Fibroblast of skin of scalp (primary cell): ENCODE measurements around the gene CFAP20DC.
"Not testable (repeated sequence)": the region's sequence is repeated elsewhere in the genome, so short reads cannot be mapped to it uniquely, and the experiment has no call there.

ENCODE experiments used
- DNase-seq: peaks from one replicate; pipeline ENCODE4 v3.0.0-alpha.2; 2013

CFAP20DC gene

DNA sequence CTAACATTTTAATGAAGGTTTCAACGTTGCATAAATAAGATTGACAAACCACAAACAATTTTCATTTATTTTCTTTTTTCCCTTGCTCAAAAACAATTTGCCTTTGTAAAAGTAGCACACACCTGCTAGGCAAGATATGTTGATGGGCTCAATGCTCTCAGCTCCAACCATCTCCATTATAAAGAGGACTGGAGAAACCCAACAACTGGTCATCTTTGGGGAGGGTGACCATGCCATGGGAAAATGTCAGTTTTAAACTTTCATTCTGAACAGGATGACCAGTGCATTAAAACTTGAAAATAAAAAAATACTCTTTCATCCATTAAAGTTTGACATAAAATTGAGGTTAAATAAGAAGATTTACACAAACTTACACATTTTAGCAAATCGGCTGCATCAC is 183.7 kb downstream of the CFAP20DC start:
- DNase-seq = no peak

DNA sequence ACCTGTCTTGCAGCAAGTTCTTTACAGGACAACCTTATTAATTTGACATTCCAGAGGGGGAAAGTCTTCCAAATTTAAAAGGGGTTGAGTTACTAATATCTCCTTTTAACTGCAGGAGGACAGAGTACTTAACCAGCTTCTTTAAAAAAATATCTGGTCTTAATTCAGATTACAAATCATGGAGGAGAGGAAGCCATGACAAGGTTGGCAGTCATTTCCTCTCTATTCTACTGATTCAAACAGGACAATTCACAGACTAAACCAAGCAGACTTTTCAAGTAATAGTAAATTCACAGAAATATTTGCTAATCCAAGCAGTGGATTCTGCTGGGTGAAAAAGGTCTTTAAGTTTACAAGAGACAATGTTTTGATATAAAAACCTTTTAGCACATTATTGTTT is 185.3 kb downstream of the CFAP20DC start:
- no peak for DNase-seq

DNA sequence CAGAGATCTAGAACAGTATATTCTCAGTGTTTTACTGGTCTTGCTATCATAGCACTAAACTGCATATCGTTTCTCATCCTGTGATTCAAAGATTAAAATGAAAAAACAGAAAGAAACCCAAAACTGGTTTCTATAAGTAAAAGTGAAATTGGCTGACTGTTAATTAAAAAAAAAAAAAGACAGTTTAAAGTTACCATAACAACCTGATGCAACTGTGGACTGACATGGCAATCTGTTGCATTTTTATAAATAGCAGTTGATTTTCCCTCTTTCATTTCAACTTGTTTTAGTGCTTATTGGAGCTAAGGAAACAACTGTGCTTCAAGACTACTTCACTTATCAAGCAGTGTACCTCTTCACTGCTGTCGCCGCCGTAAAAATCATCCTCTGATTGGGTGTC is 186.6 kb downstream of the CFAP20DC start:
- DNase-seq = no peak

DNA sequence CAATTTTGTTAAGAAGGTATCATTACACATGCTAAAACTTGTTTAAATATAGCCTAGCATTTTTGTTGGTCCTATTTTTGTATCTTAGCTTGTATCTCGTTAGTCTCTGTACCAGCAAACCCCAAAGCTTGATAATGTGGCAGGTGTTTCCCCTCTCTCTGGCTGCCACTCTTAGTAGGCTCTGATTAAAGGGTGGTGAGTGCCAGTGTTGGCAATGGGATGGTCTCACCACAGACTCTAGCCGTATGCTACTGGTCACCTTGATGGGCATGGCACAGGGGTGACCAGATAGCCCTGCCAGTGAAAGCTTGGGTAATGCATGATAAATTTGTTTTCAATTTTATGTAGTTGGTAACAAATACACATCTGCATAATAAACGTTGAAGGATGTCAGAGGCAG is 188.3 kb downstream of the CFAP20DC start:
- DNase-seq = no peak

DNA sequence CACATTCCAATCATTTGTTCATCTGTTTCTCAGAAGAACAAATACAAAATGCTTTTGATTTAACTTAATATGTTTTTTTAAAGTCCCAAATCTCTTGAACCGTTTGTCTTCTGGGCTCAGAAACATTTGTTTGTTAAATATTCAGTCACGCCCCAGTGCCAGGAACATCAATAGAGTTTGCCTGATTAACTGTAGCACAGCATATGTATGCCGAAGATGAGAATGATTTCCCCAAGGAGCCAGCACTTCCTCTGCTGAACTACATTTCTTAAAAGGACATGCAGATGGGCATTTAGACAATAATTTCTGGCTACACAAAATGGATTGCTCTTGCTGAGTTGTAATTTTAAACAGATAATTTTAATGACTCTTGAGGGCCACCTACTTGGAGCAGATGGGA is 191.7 kb downstream of the CFAP20DC start:
- DNase-seq = no peak

DNA sequence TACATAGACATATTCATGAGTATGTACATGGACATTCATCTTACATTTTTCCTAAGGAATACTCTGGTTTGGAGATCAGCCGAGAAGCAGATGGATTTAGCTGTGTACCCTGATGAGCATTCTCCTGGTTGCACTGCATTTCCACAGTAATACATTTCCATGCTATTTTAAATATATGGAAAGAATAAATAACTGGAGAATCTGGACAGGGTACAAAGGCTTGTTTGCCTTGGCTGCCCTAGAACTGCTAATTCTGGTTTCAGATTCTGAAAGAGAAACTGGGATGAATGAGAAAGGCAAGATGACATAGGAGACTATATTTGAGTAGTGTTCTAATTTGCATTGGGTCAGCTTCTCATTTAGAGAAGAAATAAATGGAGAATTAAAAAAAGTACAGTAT is 192.4 kb downstream of the CFAP20DC start:
- DNase-seq = no peak

DNA sequence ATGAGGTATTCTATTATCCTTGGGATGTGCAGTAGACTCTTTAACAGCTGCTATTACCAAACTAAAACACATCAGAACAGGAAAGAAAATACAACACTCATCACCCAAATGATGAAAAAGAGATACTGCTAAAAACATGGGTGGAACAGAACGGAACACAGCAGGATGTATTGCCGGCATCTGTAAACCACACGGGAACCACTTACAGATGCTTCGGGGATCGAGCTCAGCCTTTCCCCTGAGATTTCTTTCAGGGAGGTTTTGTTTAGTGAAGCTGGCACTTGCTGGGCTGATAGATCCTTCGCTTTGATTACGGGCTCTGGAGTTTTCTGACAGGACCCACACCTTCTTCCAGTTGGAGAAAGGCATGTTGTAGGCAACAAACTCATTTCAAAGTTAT is 201.0 kb downstream of the CFAP20DC start:
- DNase-seq = peak; percentile 6

DNA sequence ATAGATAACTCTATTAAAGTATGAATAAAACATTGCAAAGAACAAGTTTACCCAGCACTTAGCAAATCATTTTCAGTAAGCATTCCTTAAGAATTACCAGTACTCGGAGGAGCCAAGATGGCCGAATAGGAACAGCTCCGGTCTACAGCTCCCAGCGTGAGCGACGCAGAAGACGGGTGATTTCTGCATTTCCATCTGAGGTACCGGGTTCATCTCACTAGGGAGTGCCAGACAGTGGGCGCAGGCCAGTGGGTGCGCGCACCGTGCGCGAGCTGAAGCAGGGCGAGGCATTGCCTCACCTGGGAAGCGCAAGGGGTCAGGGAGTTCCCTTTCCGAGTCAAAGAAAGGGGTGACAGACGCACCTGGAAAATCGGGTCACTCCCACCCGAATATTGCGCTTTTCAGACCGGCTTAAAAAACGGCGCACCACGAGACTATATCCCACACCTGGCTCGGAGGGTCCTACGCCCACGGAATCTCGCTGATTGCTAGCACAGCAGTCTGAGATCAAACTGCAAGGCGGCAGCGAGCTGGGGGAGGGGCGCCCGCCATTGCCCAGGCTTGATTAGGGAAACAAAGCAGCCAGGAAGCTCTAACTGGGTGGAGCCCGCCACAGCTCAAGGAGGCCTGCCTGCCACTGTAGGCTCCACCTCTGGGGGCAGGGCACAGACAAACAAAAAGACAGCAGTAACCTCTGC is 207.6 kb downstream of the CFAP20DC start:
- DNase-seq = not testable (repeated sequence)

DNA sequence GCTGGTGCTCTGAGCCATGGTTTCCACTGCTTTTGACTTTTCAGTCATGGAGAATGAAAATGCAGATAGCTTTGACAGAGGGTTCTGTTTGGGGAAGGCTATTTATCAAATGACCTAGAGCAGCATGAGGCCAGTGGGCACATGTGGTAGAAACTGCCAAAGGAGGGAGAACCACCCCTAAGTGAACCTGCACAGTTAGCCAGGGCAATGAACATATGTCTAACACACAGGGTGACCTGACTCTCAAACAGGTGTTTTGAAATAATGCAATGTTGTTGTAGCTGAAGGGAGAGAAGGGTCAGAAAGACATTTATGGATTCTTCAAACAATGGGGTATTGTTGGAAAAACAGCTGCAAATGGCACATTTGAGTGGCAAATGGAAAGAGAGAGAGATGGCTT is 208.9 kb downstream of the CFAP20DC start:
- DNase-seq = no peak

DNA sequence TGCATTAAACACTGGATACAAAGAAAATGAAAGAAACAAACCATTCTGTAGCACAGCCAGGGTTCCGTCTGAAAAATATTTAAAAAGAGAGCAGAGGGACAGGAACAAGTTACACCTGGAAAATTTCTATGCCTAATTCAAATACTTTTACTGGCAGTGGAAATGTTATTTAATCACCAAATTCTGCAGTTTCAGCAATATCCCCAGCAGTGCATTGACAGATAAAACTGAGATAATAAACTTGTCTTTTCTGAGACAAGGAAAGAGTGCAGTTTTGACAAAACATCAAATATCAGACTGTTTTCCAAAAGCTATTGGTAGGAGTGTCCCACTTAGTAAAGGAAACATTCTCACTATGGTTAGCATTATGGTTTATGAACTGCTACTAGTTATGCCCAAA is 209.9 kb downstream of the CFAP20DC start:
- no peak for DNase-seq

DNA sequence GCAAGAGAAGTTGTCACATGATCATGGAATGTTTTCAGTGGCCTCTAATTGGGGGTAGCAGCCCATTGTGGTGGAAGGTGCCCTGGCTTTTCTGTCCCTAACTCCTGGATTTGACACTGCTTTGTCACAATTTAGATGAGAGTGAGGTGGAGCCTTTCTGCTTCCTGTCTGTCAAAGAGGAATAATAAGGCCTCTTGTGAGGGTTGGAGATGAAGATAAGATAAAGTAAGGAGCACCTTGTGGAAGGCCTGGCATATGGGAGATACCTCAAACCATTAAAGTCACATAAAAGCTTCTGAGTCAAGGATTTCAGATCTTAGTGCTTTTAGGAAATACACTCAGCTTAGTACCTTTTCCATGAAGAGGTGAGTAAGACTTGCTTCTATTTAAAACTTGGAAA is 210.6 kb downstream of the CFAP20DC start:
- DNase-seq = no peak

DNA sequence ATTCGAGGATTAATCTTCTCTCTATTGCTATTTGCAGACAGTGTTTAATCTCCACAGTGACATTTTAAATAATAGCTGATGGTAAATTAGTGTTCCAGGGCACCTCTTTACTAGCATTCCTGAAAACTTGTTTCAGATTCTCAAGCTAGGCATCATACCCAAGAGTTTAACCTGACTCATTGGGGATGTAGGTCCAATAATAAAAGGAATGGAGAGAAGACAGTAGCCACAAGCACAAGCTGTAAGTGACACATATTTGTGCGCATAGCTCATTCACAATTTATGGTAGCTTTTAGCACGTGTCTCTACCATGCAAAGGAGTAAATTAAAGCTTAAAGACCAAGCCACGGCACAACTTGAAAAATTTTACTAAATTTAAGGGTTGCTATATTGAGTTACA is 212.0 kb downstream of the CFAP20DC start:
- peak; percentile 38 for DNase-seq

DNA sequence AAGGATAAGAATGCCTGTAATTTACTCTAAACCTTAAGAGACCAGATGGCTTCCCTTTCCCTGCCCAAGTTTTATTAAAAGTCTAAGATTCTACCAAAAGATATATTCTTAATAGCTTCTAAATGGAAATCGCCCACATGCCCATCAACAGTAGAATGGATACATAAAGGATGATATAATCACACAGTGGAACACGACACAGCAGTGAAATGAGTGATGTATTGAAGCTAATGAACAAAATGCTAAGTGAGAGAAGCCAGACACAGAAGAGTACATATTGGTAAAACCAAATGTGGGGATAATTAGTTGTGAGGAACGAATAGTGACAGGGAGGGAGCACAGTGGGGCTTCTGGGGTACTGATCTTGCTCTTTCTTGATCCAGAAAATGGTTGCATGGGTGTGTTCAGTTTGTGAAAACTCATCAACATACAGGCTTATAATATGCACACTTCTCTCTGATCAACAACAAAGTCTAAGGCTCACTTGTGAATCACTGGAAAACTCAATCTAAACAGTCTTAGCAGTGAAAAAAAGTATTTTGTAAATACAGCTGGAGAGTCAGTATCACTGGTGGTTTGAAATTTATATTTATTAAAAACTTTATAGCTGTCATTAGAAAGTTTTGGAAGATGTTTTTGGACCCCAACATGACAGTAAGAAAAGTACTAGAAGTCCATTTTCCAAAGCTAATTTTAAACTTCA is 212.5 kb downstream of the CFAP20DC start:
- no peak for DNase-seq

DNA sequence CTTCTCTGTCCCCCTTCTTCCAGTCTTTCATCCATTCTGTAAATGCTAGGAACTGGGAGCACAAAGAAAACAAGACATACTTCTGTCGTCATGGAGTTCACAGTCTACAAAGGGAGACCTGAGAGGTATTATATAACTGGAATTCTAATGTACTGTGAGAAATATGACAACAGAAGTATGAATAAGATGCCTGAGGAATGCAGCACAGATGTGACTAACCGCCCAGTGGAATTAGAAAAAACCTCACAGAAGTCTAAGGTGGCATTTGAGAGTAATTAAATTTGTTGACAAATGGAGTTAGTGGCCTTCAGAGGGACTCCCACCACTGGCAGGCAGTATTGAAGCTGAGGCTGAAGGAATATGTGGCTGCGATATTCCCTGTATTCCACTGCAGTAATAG is 214.7 kb downstream of the CFAP20DC start:
- DNase-seq = peak; percentile 70

DNA sequence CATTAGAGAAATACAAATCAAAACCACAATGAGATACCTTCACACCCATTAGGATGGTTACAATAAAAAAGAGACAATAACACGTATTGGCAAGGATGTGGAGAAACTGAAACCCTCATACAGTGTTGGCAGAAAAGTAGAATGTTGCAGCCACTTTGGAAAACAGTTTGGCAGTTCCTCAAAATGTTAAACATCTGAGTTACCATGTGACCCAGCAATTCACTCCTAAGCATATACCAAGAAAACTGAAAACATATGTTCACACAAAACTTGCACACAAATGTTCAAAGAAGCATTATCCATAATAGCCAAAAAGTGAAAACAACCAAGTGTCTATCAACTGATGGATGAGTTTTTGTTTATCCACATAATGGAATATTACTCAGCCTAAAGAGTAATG is 216.3 kb downstream of the CFAP20DC start:
- DNase-seq = peak; percentile 42

DNA sequence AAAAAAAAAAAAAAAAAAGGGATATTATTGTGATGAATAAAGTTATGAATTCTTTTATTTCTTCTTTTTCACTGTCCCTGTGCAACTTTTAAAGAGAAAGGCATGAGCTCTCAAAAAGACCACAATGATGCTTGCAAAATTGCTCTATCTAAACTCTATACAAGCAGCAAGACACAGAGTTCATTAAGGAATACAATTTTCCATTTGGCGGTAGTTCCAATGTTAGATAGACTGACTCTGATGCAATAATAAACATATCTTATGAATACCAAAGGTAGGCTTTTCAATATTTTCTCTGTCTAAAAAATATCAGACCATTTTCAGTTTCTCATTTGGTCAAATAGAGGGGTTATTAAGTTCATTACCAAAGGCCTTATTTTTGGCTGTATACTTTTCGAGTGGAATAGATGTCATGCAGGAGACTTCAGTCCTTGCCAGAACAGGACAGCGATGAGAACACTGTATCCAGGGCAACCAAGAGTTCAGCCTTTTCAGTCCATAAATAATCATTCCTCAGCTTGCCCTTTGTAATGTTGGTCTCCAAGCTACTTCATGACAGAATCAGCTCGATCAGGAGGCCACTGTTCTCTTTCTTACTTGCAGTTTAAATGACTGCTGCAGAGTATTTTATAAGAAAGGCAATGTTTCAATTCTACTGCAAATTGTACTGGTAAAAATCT is 220.4 kb downstream of the CFAP20DC start:
- DNase-seq = no peak

DNA sequence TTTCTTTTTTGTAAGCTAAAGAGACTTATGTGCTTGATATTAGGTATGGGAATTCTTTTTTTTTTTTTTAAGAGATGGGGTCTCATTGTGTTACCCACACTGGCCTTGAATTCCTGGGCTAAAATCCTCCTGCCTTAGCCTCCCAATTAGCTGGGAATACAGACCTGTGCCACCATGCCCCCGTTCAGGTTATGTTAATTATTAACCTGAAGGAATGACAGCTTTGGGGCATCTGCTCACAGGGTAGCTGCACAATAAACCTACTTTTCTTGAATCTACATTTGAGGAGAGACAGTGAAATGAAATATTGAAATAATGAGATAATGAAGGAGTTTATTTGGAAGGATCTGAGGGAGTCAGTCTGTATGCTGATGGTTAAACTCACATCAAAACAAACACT is 225.0 kb downstream of the CFAP20DC start:
- no peak for DNase-seq

DNA sequence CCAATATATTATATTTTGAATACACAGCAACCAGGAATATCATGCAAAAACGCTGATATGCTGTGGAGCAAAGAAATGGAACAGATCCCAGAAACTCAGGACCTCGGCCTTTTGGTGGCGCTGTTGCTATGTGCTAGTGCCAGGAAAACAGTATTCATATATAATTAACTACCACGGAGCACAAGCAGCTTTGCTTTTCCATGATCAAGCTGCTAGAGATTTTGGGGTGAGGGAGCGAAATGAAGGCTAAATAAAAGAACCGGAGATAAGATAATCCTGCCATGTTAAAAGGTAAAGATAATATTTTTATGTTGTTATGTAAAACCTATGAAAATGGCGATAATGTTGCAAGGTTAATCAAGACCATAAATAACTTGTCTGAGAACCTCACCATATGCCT is 225.5 kb downstream of the CFAP20DC start:
- peak; percentile 68 for DNase-seq

DNA sequence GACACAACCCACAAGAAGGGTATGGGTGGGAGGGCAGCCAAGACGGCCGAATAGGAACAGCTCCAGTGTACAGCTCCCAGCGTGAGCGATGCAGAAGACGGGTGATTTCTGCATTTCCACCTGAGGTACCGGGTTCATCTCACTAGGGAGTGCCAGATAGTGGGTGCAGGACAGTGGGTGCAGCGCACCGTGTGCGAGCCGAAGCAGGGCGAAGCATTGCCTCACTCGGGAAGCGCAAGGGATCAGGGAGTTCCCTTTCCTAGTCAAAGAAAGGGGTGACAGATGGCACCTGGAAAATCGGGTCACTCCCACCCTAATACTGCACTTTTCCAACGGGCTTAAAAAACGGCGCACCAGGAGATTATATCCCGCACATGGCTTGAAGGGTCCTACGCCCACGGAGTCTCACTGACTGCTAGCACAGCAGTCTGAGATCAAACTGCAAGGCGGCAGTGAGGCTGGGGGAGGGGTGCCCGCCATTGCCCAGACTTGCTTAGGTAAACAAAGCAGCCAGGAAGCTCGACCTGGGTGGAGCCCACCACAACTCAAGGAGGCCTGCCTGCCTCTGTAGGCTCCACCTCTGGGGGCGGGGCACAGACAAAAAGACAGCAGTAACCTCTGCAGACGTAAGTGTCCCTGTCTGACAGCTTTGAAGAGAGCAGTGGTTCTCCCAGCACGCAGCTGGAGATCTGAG is 243.1 kb downstream of the CFAP20DC start:
- not testable (repeated sequence) for DNase-seq

DNA sequence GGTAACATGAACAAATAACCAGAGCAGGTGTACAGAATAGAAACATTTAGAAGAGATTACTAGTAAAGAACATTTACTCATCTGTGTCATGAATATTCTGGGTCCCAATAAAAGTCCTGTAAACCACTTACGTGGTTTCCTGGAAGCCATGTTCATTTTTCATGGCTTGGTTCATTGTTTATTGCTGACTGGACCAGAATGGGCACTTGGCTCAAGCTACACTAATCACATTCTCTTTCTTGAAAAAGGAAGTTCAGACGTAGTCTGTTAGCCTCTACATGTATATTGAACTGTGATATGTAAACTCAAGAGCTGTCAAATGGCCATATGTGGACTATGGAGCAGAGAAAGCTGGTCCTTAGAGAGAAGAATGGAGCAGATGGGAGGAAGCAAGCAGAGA is 244.9 kb downstream of the CFAP20DC start:
- no peak for DNase-seq

DNA sequence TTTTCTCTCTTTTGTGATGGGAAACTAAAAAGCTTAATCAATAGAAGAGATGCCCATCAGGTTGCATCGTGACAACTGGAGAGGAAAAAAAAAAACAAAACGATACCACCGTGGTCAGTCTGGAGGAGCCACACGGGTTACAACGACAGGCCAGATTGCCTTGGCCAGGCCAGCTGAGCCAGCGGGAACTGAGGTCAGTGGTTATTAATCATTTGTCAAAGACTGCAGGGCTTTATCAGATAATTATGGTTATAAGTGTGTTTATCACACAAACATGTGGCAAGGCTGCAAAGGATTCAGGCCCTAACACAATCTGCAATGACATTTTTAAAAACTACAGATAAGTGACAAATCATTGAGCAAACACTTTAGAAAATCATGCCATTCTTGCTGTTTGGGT is 248.3 kb downstream of the CFAP20DC start:
- no peak for DNase-seq

DNA sequence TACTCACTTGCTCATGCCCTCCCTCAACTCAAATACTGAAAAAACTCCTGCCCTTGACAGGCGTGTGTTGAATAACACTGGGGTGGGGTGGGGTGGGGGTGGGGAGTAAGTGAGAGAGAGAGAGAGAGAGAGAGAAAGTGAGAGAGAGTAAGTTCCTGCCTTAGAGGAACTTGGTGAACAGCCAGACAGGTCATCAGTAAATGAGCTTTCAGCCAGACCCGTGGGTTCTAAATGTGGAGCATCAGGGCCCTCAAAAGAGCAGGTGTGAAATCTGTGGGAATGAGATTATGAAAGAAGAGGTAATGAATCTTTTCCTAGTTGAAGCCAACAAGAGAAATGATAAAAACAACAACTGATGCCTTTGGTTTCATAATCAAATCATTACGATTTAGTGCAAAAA is 248.9 kb downstream of the CFAP20DC start:
- DNase-seq = no peak

DNA sequence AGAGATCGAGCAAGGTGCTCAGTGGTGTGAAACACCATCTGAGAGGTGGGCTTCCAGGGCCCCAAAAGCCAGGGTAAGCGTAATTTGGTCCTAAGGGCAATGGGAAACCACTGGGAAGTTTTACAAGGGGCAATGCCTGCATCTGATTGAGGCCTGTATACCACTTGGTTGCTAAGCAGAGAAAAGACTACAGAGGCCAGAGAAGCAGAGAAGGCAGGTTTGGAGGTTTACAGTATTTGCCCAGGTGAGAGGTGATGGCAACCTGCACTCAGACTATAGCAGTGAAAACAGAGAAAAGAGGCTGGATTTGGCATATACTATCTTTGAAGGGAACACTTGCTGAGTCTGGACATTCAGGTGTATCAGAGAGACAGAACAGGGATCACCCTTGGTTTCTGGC is 249.8 kb downstream of the CFAP20DC start:
- DNase-seq = no peak
